Body of pancreas (tissue), 4 donors: ENCODE measurements around the gene ZFHX3. TPM values are rescaled to one million over a fixed set of nuclear protein-coding genes. Genes with fewer than 3 reads are reported as not detected.

Source experiments
- ATAC-seq: fragments of 150-250 bp; one replicate; pipeline ENCODE4 v1.9.1; 2016
- DNase-seq, 4 donors: peaks; one replicate each; pipeline ENCODE4 v3.0.0-alpha.2; 2019
- H3K27ac ChIP-seq, 4 donors: fragments of 200-600 bp; sonication (generic); 1 replicate in 3 of 4; 2 replicates in 1 of 4; pipeline versions ENCODE4 v1.5.1 to v1.6.1; 2016 to 2019; ENCODE audit warnings: mild to moderate bottlenecking in 1 of 4, mixed read lengths in 1 of 4, moderate library complexity in 1 of 4
- H3K27me3 ChIP-seq, 2 donors: fragments of 200-600 bp; sonication (generic); one replicate each; pipeline ENCODE4 v1.6.0; 2016; ENCODE audit warnings: mild to moderate bottlenecking in 1 of 2
- H3K36me3 ChIP-seq, 2 donors: fragments of 200-600 bp; sonication (generic); replicated peaks in 1 of 2; 2 replicates each; pipeline ENCODE4 v1.5.1; 2016; ENCODE audit warnings: low read depth in 2 of 2; ENCODE audit not compliant: insufficient read depth in 1 of 2
- H3K4me1 ChIP-seq: fragments of 200-600 bp; sonication (generic); one replicate; pipeline ENCODE4 v1.6.0; 2016
- H3K4me3 ChIP-seq, 2 donors: fragments of 200-600 bp; sonication (generic); 1 replicate in 1 of 2; 2 replicates in 1 of 2; pipeline ENCODE4 v1.5.1; 2016 to 2019
- H3K9me3 ChIP-seq, 3 donors: fragments of 200-600 bp; sonication (generic); 1 replicate in 2 of 3; 2 replicates in 1 of 3; pipeline ENCODE4 v1.5.1; 2016
- CTCF ChIP-seq, 7 experiments: fragments of 450-650 bp in 4 of 7; fragments of 200-600 bp in 3 of 7; sonication (generic) in 3 of 7; IDR thresholded peaks; one replicate each; pipeline ENCODE4 v1.5.1; 2016 to 2019; ENCODE audit warnings: antibody characterized with exemption in 7 of 7
- POLR2A ChIP-seq, 3 donors: fragments of 450-650 bp; IDR thresholded peaks; one replicate each; pipeline ENCODE4 v1.6.1; 2016; ENCODE audit warnings: antibody characterized with exemption in 3 of 3, mild to moderate bottlenecking in 2 of 3
- WGBS, 2 donors: methylation state at CpG; one replicate each; pipeline ENCODE4 v1.1.5; 2017; 5-methylcytosine and 5-hydroxymethylcytosine counted together
- intact Hi-C: fragments of 100-400 bp; cut with DNase I; formaldehyde crosslinking; loops from one replicate; pipeline ENCODE4 v1.15.1; 2023
- total RNA-seq, 2 donors: library from RNA; depleted of rRNA; stranded (reverse); fragments of >200 nt; gene quantifications; one replicate each; pipeline ENCODE4 v1.1.0, GENCODE V29; 2016

The ZFHX3 gene
- total RNA-seq, 2 donors from 2014 or later = 22.4 to 24.6 TPM

GRCh38 chr16:72834499-72834898, 213.4 kb downstream of the ZFHX3 start:
- no peaks in the 10 kb centered on the region for H3K36me3 ChIP-seq
- no peak overlapping the region for H3K27ac ChIP-seq
- ATAC-seq = no peak
- no peaks in the 10 kb centered on the region for H3K27me3 ChIP-seq
- no peaks in the 10 kb centered on the region for H3K9me3 ChIP-seq
- no peak for DNase-seq
- TF ChIP-seq CTCF (IDR thresholded peaks at IDR 0.05) = no peak
- TF ChIP-seq POLR2A (IDR thresholded peaks at IDR 0.05) = no peak
- WGBS, 2 donors = 88 to 94% methylated on average over 9 of the region's 9 CpGs
- H3K4me3 ChIP-seq = no peak overlapping the region
- intact Hi-C loops = loop anchor here (10.0 kb wide), 1 partner anchor 340 kb away; no protein-coding TSS in a partner anchor
- H3K4me1 ChIP-seq = peaks cover 16% of the 10 kb centered on the region

- H3K4me1 ChIP-seq = peaks cover 16% of the 10 kb centered on the region
- no peak overlapping the region for H3K4me3 ChIP-seq
- DNase-seq (no peak), ATAC-seq (no peak)
- no peaks in the 10 kb centered on the region for H3K27me3 ChIP-seq
- H3K27ac ChIP-seq = no peak overlapping the region
- intact Hi-C loops = loop anchor here (10.0 kb wide), 1 partner anchor 341 kb away; no protein-coding TSS in a partner anchor
- 82 to 93% methylated on average over 2 of the region's 2 CpGs for WGBS, 2 donors
- no peaks in the 10 kb centered on the region for H3K9me3 ChIP-seq
- TF ChIP-seq POLR2A (IDR thresholded peaks at IDR 0.05) = no peak
- TF ChIP-seq CTCF (IDR thresholded peaks at IDR 0.05) = no peak
- no peaks in the 10 kb centered on the region for H3K36me3 ChIP-seq
Observed at GRCh38 chr16:72833969-72834368, 214.0 kb downstream of the ZFHX3 start.

- 89 to 90% methylated on average over 3 of the region's 3 CpGs for WGBS, 2 donors
Observed at GRCh38 chr16:72833482-72833881, 214.4 kb downstream of the ZFHX3 start.

GRCh38 chr16:72832621-72833248, 215.2 kb downstream of the ZFHX3 start:
- H3K4me3 ChIP-seq = no peak overlapping the region
- H3K27me3 ChIP-seq = no peaks in the 10 kb centered on the region
- H3K36me3 ChIP-seq = no peaks in the 10 kb centered on the region
- intact Hi-C loops = loop anchor here (10.0 kb wide), 1 partner anchor 342 kb away; no protein-coding TSS in a partner anchor
- WGBS, 2 donors = 38 to 45% methylated on average over 10 to 13 of the region's 13 CpGs
- no peak for TF ChIP-seq POLR2A (IDR thresholded peaks at IDR 0.05)
- TF ChIP-seq CTCF (IDR thresholded peaks at IDR 0.05) = peak; percentile 90 to 97 (median 95)
- no peak overlapping the region for H3K27ac ChIP-seq
- peaks cover 16% of the 10 kb centered on the region for H3K4me1 ChIP-seq
- no peaks in the 10 kb centered on the region for H3K9me3 ChIP-seq
- peak; percentile 74 to 84 (median 78) for DNase-seq
- ATAC-seq = peak; percentile 79

More at GRCh38 chr16:72833482-72833881, 214.4 kb downstream of the ZFHX3 start:
- Histone ChIP-seq H3K9me3 (no peaks in the 10 kb centered on the region), H3K36me3 (no peaks in the 10 kb centered on the region), H3K27ac (no peak overlapping the region), H3K4me3 (no peak overlapping the region), H3K4me1 (peaks cover 16% of the 10 kb centered on the region), H3K27me3 (no peaks in the 10 kb centered on the region)
- intact Hi-C loops = loop anchor here (10.0 kb wide), 1 partner anchor 341 kb away; no protein-coding TSS in a partner anchor
- ATAC-seq (no peak), DNase-seq (no peak)
- no peak for TF ChIP-seq POLR2A (IDR thresholded peaks at IDR 0.05)
- no peak for TF ChIP-seq CTCF (IDR thresholded peaks at IDR 0.05)
